ENCODE data around the gene DNAI7.

The DNAI7 gene

GRCh38 chr12:25113651-25114050 is 81.3 kb downstream of the DNAI7 start:
- Histone ChIP-seq H3K4me3 (ENCODE audit: low read depth, low read length) (no peak overlapping the region), H3K27ac (no peak overlapping the region), H3K27me3 (ENCODE audit: insufficient read depth, low read depth, severe bottlenecking) (no peaks in the 10 kb centered on the region), H3K9me3 (ENCODE audit: severe bottlenecking) (no peaks in the 10 kb centered on the region), H3K36me3 (no peaks in the 10 kb centered on the region)
- no peak for TF ChIP-seq CTCF (IDR thresholded peaks at IDR 0.05; ENCODE audit: low read depth, low read length)
- DNase-seq = no peak

GRCh38 chr12:25110260-25110659 is 84.7 kb downstream of the DNAI7 start:
- no peak for DNase-seq
- no peak for TF ChIP-seq CTCF (IDR thresholded peaks at IDR 0.05; ENCODE audit: low read depth, low read length)
- H3K36me3 ChIP-seq = no peaks in the 10 kb centered on the region
- no peak overlapping the region for H3K27ac ChIP-seq
- no peak overlapping the region for H3K4me3 ChIP-seq (ENCODE audit: low read depth, low read length)
- H3K27me3 ChIP-seq (ENCODE audit: insufficient read depth, low read depth, severe bottlenecking) = no peaks in the 10 kb centered on the region
- no peaks in the 10 kb centered on the region for H3K9me3 ChIP-seq (ENCODE audit: severe bottlenecking)

GRCh38 chr12:25107920-25108319 is 87.0 kb downstream of the DNAI7 start:
- Histone ChIP-seq H3K9me3 (ENCODE audit: severe bottlenecking) (no peaks in the 10 kb centered on the region), H3K27ac (no peak overlapping the region), H3K36me3 (no peaks in the 10 kb centered on the region), H3K27me3 (ENCODE audit: insufficient read depth, low read depth, severe bottlenecking) (no peaks in the 10 kb centered on the region), H3K4me3 (ENCODE audit: low read depth, low read length) (no peak overlapping the region)
- DNase-seq = no peak
- TF ChIP-seq CTCF (IDR thresholded peaks at IDR 0.05; ENCODE audit: low read depth, low read length) = no peak

- Histone ChIP-seq H3K4me3 (ENCODE audit: low read depth, low read length) (no peak overlapping the region), H3K36me3 (no peaks in the 10 kb centered on the region)
- no peak for TF ChIP-seq CTCF (IDR thresholded peaks at IDR 0.05; ENCODE audit: low read depth, low read length)
Observed at GRCh38 chr12:25106818-25107217, 88.1 kb downstream of the DNAI7 start.

GRCh38 chr12:25102402-25102801 is 92.6 kb downstream of the DNAI7 start:
- Histone ChIP-seq H3K27ac (no peak overlapping the region), H3K4me3 (ENCODE audit: low read depth, low read length) (no peak overlapping the region), H3K27me3 (ENCODE audit: insufficient read depth, low read depth, severe bottlenecking) (no peaks in the 10 kb centered on the region), H3K9me3 (ENCODE audit: severe bottlenecking) (no peaks in the 10 kb centered on the region), H3K36me3 (no peaks in the 10 kb centered on the region)
- no peak for DNase-seq
- no peak for TF ChIP-seq CTCF (IDR thresholded peaks at IDR 0.05; ENCODE audit: low read depth, low read length)

More at GRCh38 chr12:25106818-25107217, 88.1 kb downstream of the DNAI7 start:
- Histone ChIP-seq H3K9me3 (ENCODE audit: severe bottlenecking) (no peaks in the 10 kb centered on the region), H3K27ac (no peak overlapping the region), H3K27me3 (ENCODE audit: insufficient read depth, low read depth, severe bottlenecking) (no peaks in the 10 kb centered on the region)
- no peak for DNase-seq

- Histone ChIP-seq H3K4me3 (ENCODE audit: low read depth, low read length) (no peak overlapping the region), H3K9me3 (ENCODE audit: severe bottlenecking) (no peaks in the 10 kb centered on the region), H3K27me3 (ENCODE audit: insufficient read depth, low read depth, severe bottlenecking) (no peaks in the 10 kb centered on the region), H3K27ac (no peak overlapping the region), H3K36me3 (no peaks in the 10 kb centered on the region)
- DNase-seq = no peak
- no peak for TF ChIP-seq CTCF (IDR thresholded peaks at IDR 0.05; ENCODE audit: low read depth, low read length)
Observed at GRCh38 chr12:25101092-25101445, 93.9 kb downstream of the DNAI7 start.

Measured in WERI-Rb-1 (cell line).